Fibroblast of lung (primary cell): Measurements from ENCODE around the gene TENM3.

Source experiments
- EZH2 ChIP-seq: IDR thresholded peaks from 2 replicates; pipeline ENCODE4 v1.5.1; 2012; ENCODE audit warnings: low read length, control low read depth, mild to moderate bottlenecking; ENCODE audit errors: missing control alignments
- TF ChIP-seq, protein P1 (sequence below), 2 donors: IDR thresholded peaks in 1 of 2; conservative IDR thresholded peaks in 1 of 2; 1 replicate in 1 of 2; 2 replicates in 1 of 2; pipeline ENCODE4 v1.5.1; 2011 to 2012; ENCODE audit warnings: low read length in 2 of 2, control low read depth in 1 of 2, inconsistent platforms in 1 of 2, low read depth in 1 of 2, mild to moderate bottlenecking in 1 of 2

DNA sequence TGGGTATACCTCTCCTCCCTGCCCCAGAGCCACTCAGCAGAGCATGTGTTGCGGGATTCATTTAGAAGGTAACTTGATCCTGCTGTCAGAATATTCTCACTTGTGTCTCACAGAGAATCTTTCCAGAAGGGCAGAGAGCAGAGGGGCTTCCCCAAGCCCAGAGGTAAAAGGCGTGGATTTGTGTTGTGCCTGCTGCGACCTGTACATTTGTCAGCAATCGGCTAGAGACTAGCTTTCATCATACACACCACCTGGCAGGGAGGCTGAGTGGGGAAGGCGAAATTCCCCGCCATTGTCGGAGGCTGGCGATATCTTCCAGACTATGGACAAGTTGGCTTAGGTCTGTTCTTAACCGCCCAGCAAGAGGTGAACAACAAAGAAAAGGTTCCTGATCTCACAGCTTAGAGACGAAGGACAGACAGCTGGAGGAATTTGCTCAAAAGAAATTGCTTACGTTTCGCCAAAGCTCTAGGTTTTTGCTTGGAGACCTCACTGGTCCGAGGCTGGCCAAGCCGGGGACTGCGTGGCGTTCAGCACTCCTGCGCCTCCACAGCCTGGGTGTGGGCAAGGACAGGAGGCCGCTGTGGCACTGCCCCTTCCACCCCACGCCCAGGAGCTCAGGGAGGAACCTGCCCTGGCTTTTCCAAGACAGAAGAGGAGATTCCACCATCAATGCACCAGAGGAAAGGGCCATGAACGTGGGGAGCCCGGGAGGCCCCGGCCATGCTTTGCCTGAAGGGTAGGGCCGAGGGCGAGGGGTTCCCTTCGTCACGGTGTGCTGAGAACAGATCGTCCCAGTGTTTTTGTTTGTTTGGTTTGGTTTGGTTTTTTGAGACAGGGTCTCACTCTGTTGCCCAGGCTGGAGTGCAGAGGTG is 604.6 kb downstream of the TENM3 start:
- TF ChIP-seq, protein P1, sequence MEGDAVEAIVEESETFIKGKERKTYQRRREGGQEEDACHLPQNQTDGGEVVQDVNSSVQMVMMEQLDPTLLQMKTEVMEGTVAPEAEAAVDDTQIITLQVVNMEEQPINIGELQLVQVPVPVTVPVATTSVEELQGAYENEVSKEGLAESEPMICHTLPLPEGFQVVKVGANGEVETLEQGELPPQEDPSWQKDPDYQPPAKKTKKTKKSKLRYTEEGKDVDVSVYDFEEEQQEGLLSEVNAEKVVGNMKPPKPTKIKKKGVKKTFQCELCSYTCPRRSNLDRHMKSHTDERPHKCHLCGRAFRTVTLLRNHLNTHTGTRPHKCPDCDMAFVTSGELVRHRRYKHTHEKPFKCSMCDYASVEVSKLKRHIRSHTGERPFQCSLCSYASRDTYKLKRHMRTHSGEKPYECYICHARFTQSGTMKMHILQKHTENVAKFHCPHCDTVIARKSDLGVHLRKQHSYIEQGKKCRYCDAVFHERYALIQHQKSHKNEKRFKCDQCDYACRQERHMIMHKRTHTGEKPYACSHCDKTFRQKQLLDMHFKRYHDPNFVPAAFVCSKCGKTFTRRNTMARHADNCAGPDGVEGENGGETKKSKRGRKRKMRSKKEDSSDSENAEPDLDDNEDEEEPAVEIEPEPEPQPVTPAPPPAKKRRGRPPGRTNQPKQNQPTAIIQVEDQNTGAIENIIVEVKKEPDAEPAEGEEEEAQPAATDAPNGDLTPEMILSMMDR (conservative IDR thresholded peaks at IDR 0.05 in 1 of 2, IDR thresholded peaks at IDR 0.05 in 1 of 2; ENCODE audit: low read depth in 1 of 2, low read length in 2 of 2) = no peak
- no peak for TF ChIP-seq EZH2
